T-helper 17 cell (primary cell): ENCODE data around the gene PARVA. TPM values are rescaled to one million over a fixed set of nuclear protein-coding genes. Genes with fewer than 3 reads are reported as not detected.

Experiments
- ATAC-seq: fragments of 150-1000 bp; cut with Tn5 transposase; 2 replicates; pipeline ENCODE4 v1.10.0; 2021; ENCODE audit warnings: mild to moderate bottlenecking, moderate library complexity
- DNase-seq, 3 donors: peaks; one replicate each; pipeline versions ENCODE4 v3.0.0 to v3.0.0-alpha.2; 2020 to 2021
- H3K9me3 ChIP-seq: one replicate; pipeline ENCODE4 v1.7.0; 2013; ENCODE audit warnings: low read length, mild to moderate bottlenecking; ENCODE audit not compliant: control insufficient read depth, poor library complexity, severe bottlenecking
- H3K27ac Mint-ChIP-seq: one replicate; pipeline ENCODE4 v1.8.0; 2022; ENCODE audit warnings: mild to moderate bottlenecking, moderate library complexity, mixed read lengths
- H3K27me3 Mint-ChIP-seq: one replicate; pipeline ENCODE4 v1.8.0; 2022; ENCODE audit warnings: mixed read lengths
- H3K36me3 Mint-ChIP-seq: one replicate; pipeline ENCODE4 v1.8.0; 2022; ENCODE audit warnings: low read depth, mixed read lengths
- H3K4me1 Mint-ChIP-seq: one replicate; pipeline ENCODE4 v1.8.0; 2022; ENCODE audit warnings: mild to moderate bottlenecking, mixed read lengths
- H3K4me3 Mint-ChIP-seq: one replicate; pipeline ENCODE4 v1.8.0; 2022; ENCODE audit warnings: mild to moderate bottlenecking, moderate library complexity, mixed read lengths
- total RNA-seq, 4 donors: library from RNA in 2 of 4; stranded (reverse) in 2 of 4; gene quantifications; one replicate each; pipeline ENCODE4 v1.2.3 and lab custom pipeline; 2022 to 2026

PARVA gene
- total RNA-seq, 2 donors from 2014 or later, result 0.16 to 1.8 TPM

- H3K4me3 Mint-ChIP-seq, result no peak overlapping the region
- no peak overlapping the region for H3K27ac Mint-ChIP-seq
- ATAC-seq (no peak), DNase-seq (no peak)
- no peaks in the 10 kb centered on the region for H3K4me1 Mint-ChIP-seq
- H3K27me3 Mint-ChIP-seq, result peaks cover 25% of the 10 kb centered on the region
- no peaks in the 10 kb centered on the region for H3K9me3 ChIP-seq
- H3K36me3 Mint-ChIP-seq, result peaks cover 3% of the 10 kb centered on the region
Observed at GRCh38 chr11:12547953-12548650, 170.7 kb downstream of the PARVA start.

GRCh38 chr11:12552692-12553091 lies 175.3 kb downstream of the PARVA start:
- DNase-seq, result no peak
- H3K9me3 ChIP-seq, result no peaks in the 10 kb centered on the region
- Mint-ChIP-seq H3K4me1 (no peaks in the 10 kb centered on the region), H3K36me3 (no peaks in the 10 kb centered on the region), H3K27ac (no peak overlapping the region), H3K4me3 (no peak overlapping the region), H3K27me3 (peaks cover 30% of the 10 kb centered on the region)
- no peak for ATAC-seq

GRCh38 chr11:12554122-12554521 lies 176.8 kb downstream of the PARVA start:
- Mint-ChIP-seq H3K27ac (no peak overlapping the region), H3K4me1 (no peaks in the 10 kb centered on the region), H3K4me3 (no peak overlapping the region), H3K36me3 (no peaks in the 10 kb centered on the region), H3K27me3 (peaks cover 30% of the 10 kb centered on the region)
- no peak for ATAC-seq
- DNase-seq, result no peak
- no peaks in the 10 kb centered on the region for H3K9me3 ChIP-seq

- ATAC-seq (no peak), DNase-seq (no peak)
- no peaks in the 10 kb centered on the region for H3K9me3 ChIP-seq
- Mint-ChIP-seq H3K27me3 (peaks cover 41% of the 10 kb centered on the region), H3K27ac (no peak overlapping the region), H3K36me3 (no peaks in the 10 kb centered on the region), H3K4me1 (no peaks in the 10 kb centered on the region), H3K4me3 (no peak overlapping the region)
Observed at GRCh38 chr11:12556155-12556554, 178.8 kb downstream of the PARVA start.

GRCh38 chr11:12556788-12557384 lies 179.5 kb downstream of the PARVA start:
- DNase-seq (no peak), ATAC-seq (no peak)
- Mint-ChIP-seq H3K36me3 (no peaks in the 10 kb centered on the region), H3K4me1 (no peaks in the 10 kb centered on the region), H3K27me3 (peaks cover 41% of the 10 kb centered on the region), H3K27ac (no peak overlapping the region), H3K4me3 (no peak overlapping the region)
- no peaks in the 10 kb centered on the region for H3K9me3 ChIP-seq

- no peaks in the 10 kb centered on the region for H3K36me3 Mint-ChIP-seq
- H3K9me3 ChIP-seq, result no peaks in the 10 kb centered on the region
- H3K4me3 Mint-ChIP-seq, result no peak overlapping the region
- H3K4me1 Mint-ChIP-seq, result no peaks in the 10 kb centered on the region
- DNase-seq, result no peak
- peaks cover 43% of the 10 kb centered on the region for H3K27me3 Mint-ChIP-seq
- no peak overlapping the region for H3K27ac Mint-ChIP-seq
- no peak for ATAC-seq
Observed at GRCh38 chr11:12559011-12559410, 181.6 kb downstream of the PARVA start.

- Mint-ChIP-seq H3K36me3 (no peaks in the 10 kb centered on the region), H3K27ac (no peak overlapping the region), H3K4me3 (no peak overlapping the region), H3K4me1 (no peaks in the 10 kb centered on the region), H3K27me3 (peaks cover 43% of the 10 kb centered on the region)
- no peak for ATAC-seq
- no peak for DNase-seq
- no peaks in the 10 kb centered on the region for H3K9me3 ChIP-seq
Observed at GRCh38 chr11:12560362-12560761, 183.0 kb downstream of the PARVA start.

- no peaks in the 10 kb centered on the region for H3K9me3 ChIP-seq
- Mint-ChIP-seq H3K4me1 (no peaks in the 10 kb centered on the region), H3K27me3 (peaks cover 45% of the 10 kb centered on the region), H3K4me3 (no peak overlapping the region), H3K36me3 (no peaks in the 10 kb centered on the region), H3K27ac (no peak overlapping the region)
- no peak for ATAC-seq
- no peak for DNase-seq
Observed at GRCh38 chr11:12560861-12561260, 183.5 kb downstream of the PARVA start.

- ATAC-seq, result no peak
Observed at GRCh38 chr11:12564012-12564411, 186.6 kb downstream of the PARVA start.

GRCh38 chr11:12565406-12565805 lies 188.0 kb downstream of the PARVA start:
- no peak for DNase-seq
- ATAC-seq, result no peak
- Mint-ChIP-seq H3K36me3 (peaks cover 2% of the 10 kb centered on the region), H3K4me1 (no peaks in the 10 kb centered on the region), H3K4me3 (no peak overlapping the region), H3K27me3 (peaks cover 44% of the 10 kb centered on the region), H3K27ac (no peak overlapping the region)
- H3K9me3 ChIP-seq, result no peaks in the 10 kb centered on the region

More at GRCh38 chr11:12564012-12564411, 186.6 kb downstream of the PARVA start:
- H3K4me1 Mint-ChIP-seq, result no peaks in the 10 kb centered on the region
- no peak overlapping the region for H3K4me3 Mint-ChIP-seq
- peaks cover 2% of the 10 kb centered on the region for H3K36me3 Mint-ChIP-seq
- no peak for DNase-seq
- H3K27me3 Mint-ChIP-seq, result peaks cover 48% of the 10 kb centered on the region
- no peak overlapping the region for H3K27ac Mint-ChIP-seq
- H3K9me3 ChIP-seq, result no peaks in the 10 kb centered on the region

- no peaks in the 10 kb centered on the region for H3K4me1 Mint-ChIP-seq
Observed at GRCh38 chr11:12567746-12568460, 190.5 kb downstream of the PARVA start.

GRCh38 chr11:12569499-12570425 lies 192.4 kb downstream of the PARVA start:
- ATAC-seq (no peak), DNase-seq (no peak)
- no peak overlapping the region for H3K27ac Mint-ChIP-seq
- H3K27me3 Mint-ChIP-seq, result peaks cover 42% of the 10 kb centered on the region
- H3K36me3 Mint-ChIP-seq, result peaks cover 2% of the 10 kb centered on the region
- H3K4me3 Mint-ChIP-seq, result no peak overlapping the region
- no peaks in the 10 kb centered on the region for H3K9me3 ChIP-seq
- no peaks in the 10 kb centered on the region for H3K4me1 Mint-ChIP-seq

More at GRCh38 chr11:12567746-12568460, 190.5 kb downstream of the PARVA start:
- peaks cover 2% of the 10 kb centered on the region for H3K36me3 Mint-ChIP-seq
- DNase-seq, result no peak
- no peaks in the 10 kb centered on the region for H3K9me3 ChIP-seq
- no peak for ATAC-seq
- H3K4me3 Mint-ChIP-seq, result no peak overlapping the region
- H3K27me3 Mint-ChIP-seq, result peaks cover 39% of the 10 kb centered on the region
- H3K27ac Mint-ChIP-seq, result no peak overlapping the region
